WTC11 (cell line): Measurements from ENCODE around the gene KSR1. TPM values are rescaled to one million over a fixed set of nuclear protein-coding genes. Genes with fewer than 3 reads are reported as not detected.

ENCODE experiments used
- ATAC-seq: fragments of 200-7000 bp; cut with Tn5 transposase; 2 replicates; pipeline ENCODE4 v1.10.0; 2021; ENCODE audit warnings: mild to moderate bottlenecking, moderate library complexity
- CTCF ChIA-PET: fragments of 300-600 bp; sonication (Branson Sonifier 250); formaldehyde crosslinking; loops from one replicate; lab custom pipeline; 2021; ENCODE audit warnings: antibody characterized with exemption; lab: Charles Lee
- POLR2A ChIA-PET: fragments of 350-600 bp; sonication (Branson Sonifier 250); formaldehyde crosslinking; loops from one replicate; lab custom pipeline; 2021; ENCODE audit warnings: antibody characterized with exemption; lab: Charles Lee
- DNase-seq: peaks from one replicate; pipeline ENCODE4 v3.0.0; 2021; ENCODE audit warnings: low spot score
- H3K27ac Mint-ChIP-seq: 2 replicates; pipeline ENCODE4 v1.8.0; 2021; ENCODE audit warnings: mixed read lengths
- H3K27me3 Mint-ChIP-seq: 2 replicates; pipeline ENCODE4 v1.8.0; 2021; ENCODE audit warnings: low read depth, mild to moderate bottlenecking, moderate library complexity, mixed read lengths
- H3K36me3 Mint-ChIP-seq: 2 replicates; pipeline ENCODE4 v1.8.0; 2021; ENCODE audit warnings: mixed read lengths
- H3K4me1 Mint-ChIP-seq: 2 replicates; pipeline ENCODE4 v1.8.0; 2022; ENCODE audit warnings: mixed read lengths
- H3K4me3 Mint-ChIP-seq: 2 replicates; pipeline ENCODE4 v1.8.0; 2021; ENCODE audit warnings: mild to moderate bottlenecking, moderate library complexity, mixed read lengths
- H3K9me3 Mint-ChIP-seq: 2 replicates; pipeline ENCODE4 v1.8.0; 2021; ENCODE audit warnings: mixed read lengths
- CREB1 ChIP-seq: sonication (generic); formaldehyde crosslinking; IDR thresholded peaks from 2 replicates; pipeline ENCODE4 v1.8.0; 2023; ENCODE audit warnings: mild to moderate bottlenecking, missing genetic modification reagents
- ELF4 ChIP-seq: sonication (generic); formaldehyde crosslinking; IDR thresholded peaks from 2 replicates; pipeline ENCODE4 v1.8.1; 2022; ENCODE audit warnings: low read depth, mild to moderate bottlenecking, moderate library complexity, missing genetic modification reagents
- FOXK1 ChIP-seq: sonication (generic); formaldehyde crosslinking; IDR thresholded peaks from 2 replicates; pipeline ENCODE4 v1.8.0; 2022; ENCODE audit warnings: mild to moderate bottlenecking, moderate library complexity, missing genetic modification reagents
- FOXP4 ChIP-seq: sonication (generic); formaldehyde crosslinking; IDR thresholded peaks from 2 replicates; pipeline ENCODE4 v1.8.0; 2022; ENCODE audit warnings: mild to moderate bottlenecking, missing genetic modification reagents
- GRHL2 ChIP-seq: fragments of 250-450 bp; sonication (Bioruptor Pico); IDR thresholded peaks from 2 replicates; pipeline ENCODE4 v1.8.0; 2022; ENCODE audit warnings: mild to moderate bottlenecking, moderate library complexity; ENCODE audit not compliant: insufficient replicate concordance, severe bottlenecking
- KAT7 ChIP-seq: sonication (generic); formaldehyde crosslinking; IDR thresholded peaks from 2 replicates; pipeline ENCODE4 v1.8.1; 2023; ENCODE audit warnings: missing genetic modification reagents, mild to moderate bottlenecking, borderline replicate concordance
- MYBL2 ChIP-seq: sonication (generic); formaldehyde crosslinking; IDR thresholded peaks from 2 replicates; pipeline ENCODE4 v1.8.1; 2023; ENCODE audit warnings: mild to moderate bottlenecking, moderate library complexity, missing genetic modification reagents
- NR2C2 ChIP-seq: sonication (generic); formaldehyde crosslinking; IDR thresholded peaks from 2 replicates; pipeline ENCODE4 v1.8.0; 2022; ENCODE audit warnings: mild to moderate bottlenecking, missing genetic modification reagents
- PREB ChIP-seq: sonication (generic); formaldehyde crosslinking; IDR thresholded peaks from 2 replicates; pipeline ENCODE4 v1.8.1; 2022; ENCODE audit warnings: mild to moderate bottlenecking, missing genetic modification reagents, moderate library complexity, borderline replicate concordance
- SMAD4 ChIP-seq: sonication (generic); formaldehyde crosslinking; IDR thresholded peaks from 2 replicates; pipeline ENCODE4 v1.8.0; 2022; ENCODE audit warnings: mild to moderate bottlenecking, missing genetic modification reagents
- SOX15 ChIP-seq: fragments of 250-450 bp; sonication (Bioruptor Pico); IDR thresholded peaks from 2 replicates; pipeline ENCODE4 v1.9.0; 2021; ENCODE audit warnings: mild to moderate bottlenecking
- SP1 ChIP-seq: sonication (generic); formaldehyde crosslinking; conservative IDR thresholded peaks from 2 replicates; pipeline ENCODE4 v1.8.1; 2022; ENCODE audit warnings: missing genetic modification reagents
- TEAD1 ChIP-seq: sonication (generic); formaldehyde crosslinking; IDR thresholded peaks from 2 replicates; pipeline ENCODE4 v1.8.0; 2022; ENCODE audit warnings: mild to moderate bottlenecking, missing genetic modification reagents
- TP53 ChIP-seq: sonication (generic); formaldehyde crosslinking; IDR thresholded peaks from 2 replicates; pipeline ENCODE4 v1.8.1; 2023; ENCODE audit warnings: mild to moderate bottlenecking, missing genetic modification reagents
- total RNA-seq: library from RNA; stranded (reverse); gene quantifications from 3 replicates; pipeline ENCODE4 v1.2.3, GENCODE V29; 2021
- TF ChIP-seq, protein P1 (sequence below): fragments of 200-600 bp; IDR thresholded peaks from 2 replicates; pipeline ENCODE4 v1.8.0; 2022; ENCODE audit warnings: antibody characterized with exemption
- TF ChIP-seq, protein P2 (sequence below): sonication (generic); formaldehyde crosslinking; IDR thresholded peaks from 2 replicates; pipeline ENCODE4 v1.8.1; 2023; ENCODE audit warnings: mild to moderate bottlenecking, missing genetic modification reagents, moderate library complexity
- TF ChIP-seq, protein P3 (sequence below): sonication (generic); formaldehyde crosslinking; IDR thresholded peaks from 2 replicates; pipeline ENCODE4 v1.8.0; 2022; ENCODE audit warnings: mild to moderate bottlenecking, missing genetic modification reagents
- TF ChIP-seq, protein P4 (sequence below): fragments of 250-450 bp; sonication (Bioruptor Pico); IDR thresholded peaks from 2 replicates; pipeline ENCODE4 v1.9.0; 2021; ENCODE audit warnings: moderate library complexity, mild to moderate bottlenecking, inconsistent platforms, borderline replicate concordance
- TF ChIP-seq, protein P5 (sequence below): sonication (generic); formaldehyde crosslinking; IDR thresholded peaks from 2 replicates; pipeline ENCODE4 v1.8.0; 2023; ENCODE audit warnings: missing genetic modification reagents, mild to moderate bottlenecking, borderline replicate concordance

KSR1 gene
- total RNA-seq, 1 experiment from 2014 or later, result 45.5 TPM

GRCh38 chr17:27640790-27641189 lies 184.5 kb downstream of the KSR1 start:
- CTCF ChIA-PET, result interaction anchor here (1.4 to 2.5 kb wide), 4 partner anchors 11 to 37 kb away, joined by 6 to 15 read pairs (median 6); no protein-coding TSS in a partner anchor
- DNase-seq, result no peak
- ATAC-seq, result no peak
- Mint-ChIP-seq H3K27me3 (no peaks in the 10 kb centered on the region), H3K36me3 (no peaks in the 10 kb centered on the region), H3K9me3 (no peaks in the 10 kb centered on the region), H3K27ac (no peak overlapping the region)
- POLR2A ChIA-PET, result no interaction called here
- TF ChIP-seq KAT7 (no peak), SMAD4 (CRISPR knock-in tag) (no peak), FOXP4 (CRISPR knock-in tag) (no peak), SP1 (CRISPR knock-in tag) (no peak), ELF4 (CRISPR knock-in tag) (no peak), TEAD1 (CRISPR knock-in tag) (no peak), MYBL2 (no peak)
- TF ChIP-seq, protein P1, sequence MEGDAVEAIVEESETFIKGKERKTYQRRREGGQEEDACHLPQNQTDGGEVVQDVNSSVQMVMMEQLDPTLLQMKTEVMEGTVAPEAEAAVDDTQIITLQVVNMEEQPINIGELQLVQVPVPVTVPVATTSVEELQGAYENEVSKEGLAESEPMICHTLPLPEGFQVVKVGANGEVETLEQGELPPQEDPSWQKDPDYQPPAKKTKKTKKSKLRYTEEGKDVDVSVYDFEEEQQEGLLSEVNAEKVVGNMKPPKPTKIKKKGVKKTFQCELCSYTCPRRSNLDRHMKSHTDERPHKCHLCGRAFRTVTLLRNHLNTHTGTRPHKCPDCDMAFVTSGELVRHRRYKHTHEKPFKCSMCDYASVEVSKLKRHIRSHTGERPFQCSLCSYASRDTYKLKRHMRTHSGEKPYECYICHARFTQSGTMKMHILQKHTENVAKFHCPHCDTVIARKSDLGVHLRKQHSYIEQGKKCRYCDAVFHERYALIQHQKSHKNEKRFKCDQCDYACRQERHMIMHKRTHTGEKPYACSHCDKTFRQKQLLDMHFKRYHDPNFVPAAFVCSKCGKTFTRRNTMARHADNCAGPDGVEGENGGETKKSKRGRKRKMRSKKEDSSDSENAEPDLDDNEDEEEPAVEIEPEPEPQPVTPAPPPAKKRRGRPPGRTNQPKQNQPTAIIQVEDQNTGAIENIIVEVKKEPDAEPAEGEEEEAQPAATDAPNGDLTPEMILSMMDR, result no peak
- TF ChIP-seq, all 79 proteins: peak for 0
- Mint-ChIP-seq H3K4me1 (peaks cover 10% of the 10 kb centered on the region), H3K4me3 (no peak overlapping the region)

DNA sequence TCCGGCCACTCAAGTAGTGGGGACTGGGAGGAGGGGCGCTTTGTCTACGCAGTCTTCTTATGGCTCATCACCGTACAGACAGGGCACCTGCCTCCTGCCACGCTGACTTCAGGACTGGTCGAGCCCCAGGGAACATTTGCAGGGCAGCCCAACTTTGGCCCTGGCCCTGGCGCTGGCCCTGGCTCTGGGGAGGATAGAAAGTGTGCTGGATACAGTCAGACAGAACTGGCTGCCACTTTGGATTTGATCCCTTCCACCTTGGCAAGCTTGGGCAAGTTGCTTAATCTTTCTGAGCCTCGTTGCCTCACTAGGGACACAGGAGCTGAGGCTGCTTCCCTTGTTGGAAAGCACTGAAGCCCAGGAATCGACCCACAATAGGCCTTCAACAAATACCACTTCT lies 188.3 kb downstream of the KSR1 start:
- CTCF ChIA-PET, result interaction anchor here (1.0 to 1.3 kb wide), 2 partner anchors 10 to 41 kb away, joined by 3 to 5 read pairs; no protein-coding TSS in a partner anchor
- TF ChIP-seq FOXK1 (no peak), GRHL2 (CRISPR knock-in tag) (no peak), CREB1 (CRISPR knock-in tag) (no peak), PREB (CRISPR knock-in tag) (no peak), NR2C2 (CRISPR knock-in tag) (no peak), TP53 (CRISPR knock-in tag) (no peak), SOX15 (CRISPR knock-in tag) (no peak)
- TF ChIP-seq, protein P1, result no peak
- TF ChIP-seq, protein P2, sequence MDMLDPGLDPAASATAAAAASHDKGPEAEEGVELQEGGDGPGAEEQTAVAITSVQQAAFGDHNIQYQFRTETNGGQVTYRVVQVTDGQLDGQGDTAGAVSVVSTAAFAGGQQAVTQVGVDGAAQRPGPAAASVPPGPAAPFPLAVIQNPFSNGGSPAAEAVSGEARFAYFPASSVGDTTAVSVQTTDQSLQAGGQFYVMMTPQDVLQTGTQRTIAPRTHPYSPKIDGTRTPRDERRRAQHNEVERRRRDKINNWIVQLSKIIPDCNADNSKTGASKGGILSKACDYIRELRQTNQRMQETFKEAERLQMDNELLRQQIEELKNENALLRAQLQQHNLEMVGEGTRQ (CRISPR knock-in tag), result no peak
- TF ChIP-seq, protein P3, sequence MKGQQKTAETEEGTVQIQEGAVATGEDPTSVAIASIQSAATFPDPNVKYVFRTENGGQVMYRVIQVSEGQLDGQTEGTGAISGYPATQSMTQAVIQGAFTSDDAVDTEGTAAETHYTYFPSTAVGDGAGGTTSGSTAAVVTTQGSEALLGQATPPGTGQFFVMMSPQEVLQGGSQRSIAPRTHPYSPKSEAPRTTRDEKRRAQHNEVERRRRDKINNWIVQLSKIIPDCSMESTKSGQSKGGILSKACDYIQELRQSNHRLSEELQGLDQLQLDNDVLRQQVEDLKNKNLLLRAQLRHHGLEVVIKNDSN (CRISPR knock-in tag), result no peak
- TF ChIP-seq, protein P4, sequence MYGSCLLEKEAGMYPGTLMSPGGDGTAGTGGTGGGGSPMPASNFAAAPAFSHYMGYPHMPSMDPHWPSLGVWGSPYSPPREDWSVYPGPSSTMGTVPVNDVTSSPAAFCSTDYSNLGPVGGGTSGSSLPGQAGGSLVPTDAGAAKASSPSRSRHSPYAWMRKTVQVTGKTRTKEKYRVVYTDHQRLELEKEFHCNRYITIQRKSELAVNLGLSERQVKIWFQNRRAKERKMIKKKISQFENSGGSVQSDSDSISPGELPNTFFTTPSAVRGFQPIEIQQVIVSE (CRISPR knock-in tag), result no peak
- TF ChIP-seq, protein P5, sequence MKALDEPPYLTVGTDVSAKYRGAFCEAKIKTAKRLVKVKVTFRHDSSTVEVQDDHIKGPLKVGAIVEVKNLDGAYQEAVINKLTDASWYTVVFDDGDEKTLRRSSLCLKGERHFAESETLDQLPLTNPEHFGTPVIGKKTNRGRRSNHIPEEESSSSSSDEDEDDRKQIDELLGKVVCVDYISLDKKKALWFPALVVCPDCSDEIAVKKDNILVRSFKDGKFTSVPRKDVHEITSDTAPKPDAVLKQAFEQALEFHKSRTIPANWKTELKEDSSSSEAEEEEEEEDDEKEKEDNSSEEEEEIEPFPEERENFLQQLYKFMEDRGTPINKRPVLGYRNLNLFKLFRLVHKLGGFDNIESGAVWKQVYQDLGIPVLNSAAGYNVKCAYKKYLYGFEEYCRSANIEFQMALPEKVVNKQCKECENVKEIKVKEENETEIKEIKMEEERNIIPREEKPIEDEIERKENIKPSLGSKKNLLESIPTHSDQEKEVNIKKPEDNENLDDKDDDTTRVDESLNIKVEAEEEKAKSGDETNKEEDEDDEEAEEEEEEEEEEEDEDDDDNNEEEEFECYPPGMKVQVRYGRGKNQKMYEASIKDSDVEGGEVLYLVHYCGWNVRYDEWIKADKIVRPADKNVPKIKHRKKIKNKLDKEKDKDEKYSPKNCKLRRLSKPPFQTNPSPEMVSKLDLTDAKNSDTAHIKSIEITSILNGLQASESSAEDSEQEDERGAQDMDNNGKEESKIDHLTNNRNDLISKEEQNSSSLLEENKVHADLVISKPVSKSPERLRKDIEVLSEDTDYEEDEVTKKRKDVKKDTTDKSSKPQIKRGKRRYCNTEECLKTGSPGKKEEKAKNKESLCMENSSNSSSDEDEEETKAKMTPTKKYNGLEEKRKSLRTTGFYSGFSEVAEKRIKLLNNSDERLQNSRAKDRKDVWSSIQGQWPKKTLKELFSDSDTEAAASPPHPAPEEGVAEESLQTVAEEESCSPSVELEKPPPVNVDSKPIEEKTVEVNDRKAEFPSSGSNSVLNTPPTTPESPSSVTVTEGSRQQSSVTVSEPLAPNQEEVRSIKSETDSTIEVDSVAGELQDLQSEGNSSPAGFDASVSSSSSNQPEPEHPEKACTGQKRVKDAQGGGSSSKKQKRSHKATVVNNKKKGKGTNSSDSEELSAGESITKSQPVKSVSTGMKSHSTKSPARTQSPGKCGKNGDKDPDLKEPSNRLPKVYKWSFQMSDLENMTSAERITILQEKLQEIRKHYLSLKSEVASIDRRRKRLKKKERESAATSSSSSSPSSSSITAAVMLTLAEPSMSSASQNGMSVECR (CRISPR knock-in tag), result no peak

More for the DNA sequence above, 188.3 kb downstream of the KSR1 start:
- H3K36me3 Mint-ChIP-seq, result no peaks in the 10 kb centered on the region
- H3K4me1 Mint-ChIP-seq, result peaks cover 20% of the 10 kb centered on the region
- no peaks in the 10 kb centered on the region for H3K27me3 Mint-ChIP-seq
- DNase-seq (no peak), ATAC-seq (no peak)
- H3K9me3 Mint-ChIP-seq, result no peaks in the 10 kb centered on the region
- no peak overlapping the region for H3K27ac Mint-ChIP-seq
- POLR2A ChIA-PET, result no interaction called here
- H3K4me3 Mint-ChIP-seq, result no peak overlapping the region
